A204.1 (cell line): Measurements from ENCODE around the gene SMIM29.
"Not testable (repeated sequence)": the region's sequence is repeated elsewhere in the genome, so short reads cannot be mapped to it uniquely, and the experiment has no call there.

Experiments
- FAIRE-seq: peaks from 2 replicates; lab custom pipeline; 2012; peaks lifted over from hg19 to GRCh38; lab: Jason Lieb, UNC

Gene SMIM29

GRCh38 chr6:34248727-34249468, at the start of gene SMIM29:
Gene SMIM29, minus strand, starts transcription at chr6:34249006. Its CDS starts 1,215 bp downstream, at chr6:34247791.
- peak; percentile 57 for FAIRE-seq

- FAIRE-seq = no peak
These were observed 46.9 kb upstream of the SMIM29 start for GRCh38 chr6:34295721-34296120.

GRCh38 chr6:34292954-34293353, 44.1 kb upstream of the SMIM29 start:
- FAIRE-seq = no peak

GRCh38 chr6:34289137-34289536, 40.3 kb upstream of the SMIM29 start:
- no peak for FAIRE-seq

GRCh38 chr6:34288581-34288980, 39.8 kb upstream of the SMIM29 start:
- no peak for FAIRE-seq

- no peak for FAIRE-seq
These were observed 36.8 kb upstream of the SMIM29 start for GRCh38 chr6:34285448-34286164.

- no peak for FAIRE-seq
These were observed 36.0 kb upstream of the SMIM29 start for GRCh38 chr6:34284563-34285447.

- no peak for FAIRE-seq
These were observed 33.0 kb upstream of the SMIM29 start for GRCh38 chr6:34281702-34282334.

GRCh38 chr6:34280216-34280615, 31.4 kb upstream of the SMIM29 start:
- FAIRE-seq = no peak

GRCh38 chr6:34278833-34279232, 30.0 kb upstream of the SMIM29 start:
- FAIRE-seq = no peak

- no peak for FAIRE-seq
These were observed 28.9 kb upstream of the SMIM29 start for GRCh38 chr6:34277763-34278112.

- FAIRE-seq = no peak
These were observed 28.3 kb upstream of the SMIM29 start for GRCh38 chr6:34276881-34277762.

GRCh38 chr6:34276191-34276590, 27.4 kb upstream of the SMIM29 start:
- FAIRE-seq = no peak

GRCh38 chr6:34275128-34275804, 26.5 kb upstream of the SMIM29 start:
- no peak for FAIRE-seq

GRCh38 chr6:34274129-34274528, 25.3 kb upstream of the SMIM29 start:
- no peak for FAIRE-seq

- no peak for FAIRE-seq
These were observed 24.5 kb upstream of the SMIM29 start for GRCh38 chr6:34273242-34273805.

- no peak for FAIRE-seq
These were observed 23.5 kb upstream of the SMIM29 start for GRCh38 chr6:34272013-34272926.

GRCh38 chr6:34269658-34270341, 21.0 kb upstream of the SMIM29 start:
- not testable (repeated sequence) for FAIRE-seq

- FAIRE-seq = not testable (repeated sequence)
These were observed 20.3 kb upstream of the SMIM29 start for GRCh38 chr6:34269132-34269531.
